Astrocyte (in vitro differentiated cells and primary cell): ENCODE results near the gene TRH.

Experiments used
- CTCF ChIP-seq: IDR thresholded peaks from 2 replicates; pipeline ENCODE4 v1.5.1; 2011; ENCODE audit warnings: low read depth, mild to moderate bottlenecking, inconsistent platforms, low read length, moderate library complexity; ENCODE audit not compliant: insufficient read depth
- EZH2 ChIP-seq: IDR thresholded peaks from 2 replicates; pipeline ENCODE4 v1.6.1; 2012; ENCODE audit warnings: mild to moderate bottlenecking, low read length, inconsistent platforms; ENCODE audit not compliant: insufficient read depth

GRCh38 chr3:130014526-130014925, 40.0 kb downstream of the TRH start:
- no peak for TF ChIP-seq CTCF
- no peak for TF ChIP-seq EZH2
